Measurements from ENCODE around the gene CIB4. TPM values are rescaled to one million over a fixed set of nuclear protein-coding genes. Genes with fewer than 3 reads are reported as not detected.

CIB4 gene
- total and polyA plus RNA-seq, 2 donors from 2014 or later, result not detected

- no peak for TF ChIP-seq CTCF (IDR thresholded peaks at IDR 0.05; ENCODE audit: borderline replicate concordance, extremely low read depth, insufficient read depth)
- DNase-seq (peak in 1 of 5 donors; percentile 30), FAIRE-seq (no peak)
- Histone ChIP-seq H3K36me3 (ENCODE audit: control insufficient read depth in 2 of 3, insufficient read depth in 3 of 3, low read length in 3 of 3) (no peaks in the 10 kb centered on the region), H3K9me3 (ENCODE audit: control insufficient read depth in 2 of 3, insufficient read depth in 1 of 3, low read length in 3 of 3) (no peaks in the 10 kb centered on the region), H3K4me1 (ENCODE audit: control insufficient read depth in 2 of 3, insufficient read depth in 2 of 3, low read depth in 1 of 3, low read length in 3 of 3) (no peaks in the 10 kb centered on the region), H3K4me3 (ENCODE audit: low read length in 3 of 3) (no peak overlapping the region), H3K9ac (ENCODE audit: low read length in 3 of 3) (no peak overlapping the region), H3K27ac (ENCODE audit: low read depth in 2 of 2, low read length in 2 of 2) (no peak overlapping the region), H3K27me3 (ENCODE audit: control insufficient read depth, insufficient read depth, low read length) (no peaks in the 10 kb centered on the region)
- intact Hi-C loops (cut with DNase I), result no loop called here
These were observed 58.3 kb downstream of the CIB4 start for GRCh38 chr2:26582890-26583289.

DNA sequence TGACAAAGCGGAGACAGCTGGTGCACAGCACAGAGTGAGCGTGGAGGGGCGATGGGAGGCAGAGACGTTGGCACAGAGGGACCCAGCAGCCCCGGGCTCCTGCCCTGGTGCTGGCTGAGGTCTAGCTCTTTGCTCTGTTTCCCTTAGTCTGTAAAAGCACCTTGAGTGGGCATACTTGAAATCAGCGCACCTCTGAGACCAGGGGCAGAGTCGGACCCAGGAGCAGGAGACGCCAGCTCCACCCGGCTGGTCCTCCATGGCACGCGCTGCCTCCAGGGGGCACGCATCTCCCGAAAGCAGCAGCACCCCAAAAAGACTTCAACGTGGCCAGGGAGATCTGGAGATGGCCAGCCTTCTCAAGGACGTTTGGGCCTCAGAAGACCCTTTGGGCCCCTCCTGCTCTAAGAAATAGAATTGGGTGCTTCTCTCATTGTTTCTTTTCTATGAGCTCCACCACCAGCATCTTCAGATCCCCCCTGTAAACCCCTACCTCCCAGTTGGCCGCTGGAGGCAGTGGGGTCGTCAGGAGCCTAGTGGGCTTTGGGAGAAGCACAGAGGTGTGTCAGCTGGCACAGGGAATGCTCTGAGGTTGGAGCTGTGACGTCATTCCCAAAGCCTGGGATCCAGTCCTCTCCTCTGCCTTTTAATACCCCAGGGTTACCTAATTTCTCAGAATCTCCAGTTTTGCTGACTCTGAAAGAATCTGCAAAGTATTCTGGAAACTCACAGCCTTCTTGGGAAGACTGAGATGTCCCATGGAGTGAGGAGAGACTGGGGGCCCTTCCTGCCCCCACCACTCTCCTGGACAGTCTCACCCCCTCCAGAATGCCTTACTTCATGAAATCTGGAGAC is 58.9 kb downstream of the CIB4 start:
- H3K9me3 ChIP-seq (ENCODE audit: control insufficient read depth in 2 of 3, insufficient read depth in 1 of 3, low read length in 3 of 3), result no peaks in the 10 kb centered on the region
- no peaks in the 10 kb centered on the region for H3K4me1 ChIP-seq (ENCODE audit: control insufficient read depth in 2 of 3, insufficient read depth in 2 of 3, low read depth in 1 of 3, low read length in 3 of 3)
- no peaks in the 10 kb centered on the region for H3K36me3 ChIP-seq (ENCODE audit: control insufficient read depth in 2 of 3, insufficient read depth in 3 of 3, low read length in 3 of 3)
- H3K4me3 ChIP-seq (ENCODE audit: low read length in 3 of 3), result no peak overlapping the region
- H3K27ac ChIP-seq (ENCODE audit: low read depth in 2 of 2, low read length in 2 of 2), result no peak overlapping the region
- intact Hi-C loops (cut with DNase I), result no loop called here
- no peak overlapping the region for H3K9ac ChIP-seq (ENCODE audit: low read length in 3 of 3)
- no peak for FAIRE-seq
- DNase-seq, result peak in 1 of 5 donors; percentile 24
- no peaks in the 10 kb centered on the region for H3K27me3 ChIP-seq (ENCODE audit: control insufficient read depth, insufficient read depth, low read length)
- TF ChIP-seq CTCF (IDR thresholded peaks at IDR 0.05; ENCODE audit: borderline replicate concordance, extremely low read depth, insufficient read depth), result no peak

- no peak overlapping the region for H3K4me3 ChIP-seq (ENCODE audit: low read length in 3 of 3)
- FAIRE-seq, result no peak
- no peak overlapping the region for H3K9ac ChIP-seq (ENCODE audit: low read length in 3 of 3)
- no peak overlapping the region for H3K27ac ChIP-seq (ENCODE audit: low read depth in 2 of 2, low read length in 2 of 2)
- no peaks in the 10 kb centered on the region for H3K36me3 ChIP-seq (ENCODE audit: control insufficient read depth in 2 of 3, insufficient read depth in 3 of 3, low read length in 3 of 3)
- no peaks in the 10 kb centered on the region for H3K4me1 ChIP-seq (ENCODE audit: control insufficient read depth in 2 of 3, insufficient read depth in 2 of 3, low read depth in 1 of 3, low read length in 3 of 3)
- intact Hi-C loops (cut with DNase I), result no loop called here
- H3K9me3 ChIP-seq (ENCODE audit: control insufficient read depth in 2 of 3, insufficient read depth in 1 of 3, low read length in 3 of 3), result no peaks in the 10 kb centered on the region
- H3K27me3 ChIP-seq (ENCODE audit: control insufficient read depth, insufficient read depth, low read length), result no peaks in the 10 kb centered on the region
- no peak for TF ChIP-seq CTCF (IDR thresholded peaks at IDR 0.05; ENCODE audit: borderline replicate concordance, extremely low read depth, insufficient read depth)
- DNase-seq, result peak in 1 of 5 donors; percentile 5
These were observed 59.7 kb downstream of the CIB4 start for GRCh38 chr2:26581266-26581990.
